GM23338 (cell line): ENCODE measurements around the gene KDM7A. TPM values are rescaled to one million over a fixed set of nuclear protein-coding genes. Genes with fewer than 3 reads are reported as not detected.

Experiments used
- ATAC-seq: fragments of 200-7000 bp; cut with Tn5 transposase; 3 replicates; pipeline ENCODE4 v1.9.1; 2020
- DNase-seq: peaks from one replicate; pipeline ENCODE4 v3.0.0-alpha.2; 2015; ENCODE audit warnings: low spot score
- H2AFZ ChIP-seq: fragments of 200-600 bp; sonication (generic); 2 replicates; pipeline ENCODE4 v1.8.0; 2016; ENCODE audit warnings: antibody characterized with exemption, mild to moderate bottlenecking, moderate library complexity
- H3F3A ChIP-seq: fragments of 200-600 bp; sonication (generic); replicated peaks from 2 replicates; pipeline ENCODE4 v1.8.0; 2017; ENCODE audit warnings: antibody characterized with exemption, mixed run types, low read depth
- H3K27ac ChIP-seq: fragments of 200-600 bp; sonication (generic); 2 replicates; pipeline ENCODE4 v1.6.1; 2016; ENCODE audit warnings: low read depth
- H3K27me3 ChIP-seq: fragments of 200-600 bp; sonication (generic); 2 replicates; pipeline ENCODE4 v1.8.0; 2016; ENCODE audit warnings: mild to moderate bottlenecking, mixed run types, moderate library complexity; ENCODE audit not compliant: insufficient read depth
- H3K36me3 ChIP-seq: fragments of 200-600 bp; sonication (generic); 2 replicates; pipeline ENCODE4 v1.8.0; 2016; ENCODE audit warnings: mild to moderate bottlenecking; ENCODE audit not compliant: insufficient read depth
- H3K4me1 ChIP-seq: fragments of 200-600 bp; sonication (generic); 2 replicates; pipeline ENCODE4 v1.8.0; 2016; ENCODE audit warnings: mild to moderate bottlenecking, moderate library complexity; ENCODE audit not compliant: insufficient read depth
- H3K4me2 ChIP-seq: fragments of 200-600 bp; sonication (generic); 2 replicates; pipeline ENCODE4 v1.7.1; 2017; ENCODE audit warnings: mixed run types
- H3K4me3 ChIP-seq: fragments of 200-600 bp; sonication (generic); 2 replicates; pipeline ENCODE4 v1.6.1; 2016; ENCODE audit warnings: mixed run types
- H3K79me2 ChIP-seq: fragments of 200-600 bp; sonication (generic); replicated peaks from 2 replicates; pipeline ENCODE4 v1.8.0; 2017; ENCODE audit warnings: mild to moderate bottlenecking; ENCODE audit not compliant: insufficient read depth
- H3K9me2 ChIP-seq: fragments of 200-600 bp; sonication (generic); 2 replicates; pipeline ENCODE4 v1.8.0; 2017; ENCODE audit not compliant: insufficient read depth
- H4K20me1 ChIP-seq: fragments of 200-600 bp; sonication (generic); replicated peaks from 2 replicates; pipeline ENCODE4 v1.8.0; 2017; ENCODE audit warnings: mild to moderate bottlenecking; ENCODE audit not compliant: insufficient read depth
- H3K27ac Mint-ChIP-seq: 2 replicates; pipeline ENCODE4 v1.8.0; 2020; ENCODE audit warnings: inconsistent platforms, mild to moderate bottlenecking, moderate library complexity, mixed read lengths
- H3K27me3 Mint-ChIP-seq: 3 replicates; pipeline ENCODE4 v1.8.0; 2022; ENCODE audit warnings: low read depth, mild to moderate bottlenecking, moderate library complexity, mixed read lengths, inconsistent platforms; ENCODE audit not compliant: insufficient read depth, poor library complexity
- H3K36me3 Mint-ChIP-seq: 3 replicates; pipeline ENCODE4 v1.8.0; 2021; ENCODE audit warnings: low read depth, mild to moderate bottlenecking, inconsistent platforms, moderate library complexity, mixed read lengths
- H3K4me1 Mint-ChIP-seq: 3 replicates; pipeline ENCODE4 v1.8.0; 2020; ENCODE audit warnings: mild to moderate bottlenecking, inconsistent platforms, mixed read lengths
- H3K4me3 Mint-ChIP-seq: 3 replicates; pipeline ENCODE4 v1.8.0; 2021; ENCODE audit warnings: moderate library complexity, mild to moderate bottlenecking, inconsistent platforms, mixed read lengths
- H3K9me3 Mint-ChIP-seq: 3 replicates; pipeline ENCODE4 v1.8.0; 2020; ENCODE audit warnings: moderate library complexity, mild to moderate bottlenecking, inconsistent platforms, mixed read lengths
- CREB1 ChIP-seq: fragments of 250-450 bp; sonication (Bioruptor Pico); IDR thresholded peaks from 2 replicates; pipeline ENCODE4 v1.5.0; 2020; ENCODE audit warnings: low read depth, mild to moderate bottlenecking, moderate library complexity
- EZH2 ChIP-seq: fragments of 200-600 bp; sonication (generic); IDR thresholded peaks from one replicate; pipeline ENCODE4 v1.8.0; 2017; ENCODE audit warnings: antibody characterized with exemption, mild to moderate bottlenecking, low read depth; ENCODE audit not compliant: unreplicated experiment
- EZH2phosphoT487 ChIP-seq: fragments of 200-600 bp; sonication (generic); IDR thresholded peaks from one replicate; pipeline ENCODE4 v1.8.1; 2018; ENCODE audit warnings: antibody characterized with exemption; ENCODE audit not compliant: unreplicated experiment
- JUNB ChIP-seq: IDR thresholded peaks from one replicate; pipeline ENCODE4 v1.6.1; 2016; ENCODE audit warnings: antibody characterized with exemption; ENCODE audit not compliant: unreplicated experiment
- NANOG ChIP-seq: IDR thresholded peaks from 2 replicates; pipeline ENCODE4 v1.6.1; 2016; ENCODE audit warnings: antibody characterized with exemption, borderline replicate concordance
- POLR2AphosphoS5 ChIP-seq: IDR thresholded peaks from 2 replicates; pipeline ENCODE4 v1.6.1; 2016; ENCODE audit warnings: antibody characterized with exemption, low read depth
- STAT1 ChIP-seq: IDR thresholded peaks from one replicate; pipeline ENCODE4 v1.6.1; 2016; ENCODE audit warnings: antibody characterized with exemption; ENCODE audit not compliant: unreplicated experiment
- ZNF331 ChIP-seq: fragments of 250-450 bp; sonication (Bioruptor Pico); IDR thresholded peaks from 2 replicates; pipeline ENCODE4 v1.5.0; 2020; ENCODE audit warnings: low read depth, mild to moderate bottlenecking, moderate library complexity
- polyA plus RNA-seq: library from polyadenylated mRNA; unstranded; fragments of >200 nt; fragmentation: Nextera tagmentation; extraction: Ambion mirVana; gene quantifications from 2 replicates; pipeline ENCODE4 v1.2.1, GENCODE V29; 2016
- total RNA-seq: library from RNA; depleted of rRNA; stranded (reverse); fragments of >200 nt; shearing (Covaris generic); gene quantifications from 2 replicates; pipeline ENCODE4 v1.2.3, GENCODE V29; 2014
- TF ChIP-seq, protein P1 (sequence below): IDR thresholded peaks from one replicate; pipeline ENCODE4 v1.6.1; 2018; ENCODE audit warnings: antibody characterized with exemption; ENCODE audit not compliant: unreplicated experiment
- TF ChIP-seq, protein P2 (sequence below): fragments of 250-450 bp; sonication (Bioruptor Pico); IDR thresholded peaks from 2 replicates; pipeline ENCODE4 v1.5.0; 2020; ENCODE audit warnings: mild to moderate bottlenecking, moderate library complexity

The KDM7A gene
- total and polyA plus RNA-seq, 2 experiments from 2014 or later: 2.3 to 10.8 TPM

DNA sequence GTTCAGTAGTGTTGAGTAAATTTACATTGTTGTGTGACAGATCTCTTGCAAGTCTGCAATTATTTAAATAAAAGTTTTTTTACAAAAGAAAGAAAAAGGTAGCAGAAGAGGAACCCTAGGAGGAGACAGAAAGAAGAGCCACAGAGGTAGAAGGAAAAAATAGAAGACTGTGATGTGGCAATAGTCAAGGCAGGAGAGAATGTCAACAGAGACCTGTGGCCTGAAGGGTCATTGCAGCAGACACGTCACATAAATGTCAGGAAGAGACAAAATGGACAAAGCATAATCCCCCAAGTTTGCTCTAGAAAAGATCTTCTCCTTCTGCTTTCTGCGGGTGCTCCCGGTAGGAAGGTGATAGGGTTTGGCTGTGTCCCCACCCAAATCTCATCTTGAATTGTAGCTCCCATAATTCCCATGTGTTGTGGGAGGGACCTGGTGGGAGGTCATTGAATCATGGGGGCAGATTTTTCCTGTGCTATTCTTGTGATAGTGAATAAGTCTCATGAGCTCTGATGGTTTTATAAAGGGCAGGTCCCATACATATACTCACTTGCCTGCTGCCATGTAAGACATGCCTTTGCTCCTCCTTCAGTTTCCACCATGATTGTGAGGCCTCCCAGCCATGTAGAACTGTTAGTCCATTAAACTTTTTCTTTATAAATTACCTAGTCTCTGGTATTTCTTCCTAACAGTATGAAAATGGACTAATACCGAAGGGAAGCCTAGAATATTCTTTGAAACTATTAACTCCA is 41.1 kb upstream of the KDM7A start:
- Histone ChIP-seq H3K27ac (no peak overlapping the region), H2AFZ (no peak overlapping the region), H3K36me3 (no peaks in the 10 kb centered on the region), H3F3A (no peaks in the 10 kb centered on the region), H3K79me2 (no peaks in the 10 kb centered on the region), H4K20me1 (no peaks in the 10 kb centered on the region), H3K9me2 (peaks cover 15% of the 10 kb centered on the region), H3K4me2 (no peak overlapping the region), H3K27me3 (no peaks in the 10 kb centered on the region), H3K4me1 (no peaks in the 10 kb centered on the region), H3K4me3 (no peak overlapping the region)
- TF ChIP-seq STAT1 (no peak), EZH2phosphoT487 (no peak), ZNF331 (CRISPR knock-in tag) (no peak), CREB1 (no peak), NANOG (no peak), JUNB (no peak), POLR2AphosphoS5 (no peak), EZH2 (no peak)
- TF ChIP-seq, protein P1, sequence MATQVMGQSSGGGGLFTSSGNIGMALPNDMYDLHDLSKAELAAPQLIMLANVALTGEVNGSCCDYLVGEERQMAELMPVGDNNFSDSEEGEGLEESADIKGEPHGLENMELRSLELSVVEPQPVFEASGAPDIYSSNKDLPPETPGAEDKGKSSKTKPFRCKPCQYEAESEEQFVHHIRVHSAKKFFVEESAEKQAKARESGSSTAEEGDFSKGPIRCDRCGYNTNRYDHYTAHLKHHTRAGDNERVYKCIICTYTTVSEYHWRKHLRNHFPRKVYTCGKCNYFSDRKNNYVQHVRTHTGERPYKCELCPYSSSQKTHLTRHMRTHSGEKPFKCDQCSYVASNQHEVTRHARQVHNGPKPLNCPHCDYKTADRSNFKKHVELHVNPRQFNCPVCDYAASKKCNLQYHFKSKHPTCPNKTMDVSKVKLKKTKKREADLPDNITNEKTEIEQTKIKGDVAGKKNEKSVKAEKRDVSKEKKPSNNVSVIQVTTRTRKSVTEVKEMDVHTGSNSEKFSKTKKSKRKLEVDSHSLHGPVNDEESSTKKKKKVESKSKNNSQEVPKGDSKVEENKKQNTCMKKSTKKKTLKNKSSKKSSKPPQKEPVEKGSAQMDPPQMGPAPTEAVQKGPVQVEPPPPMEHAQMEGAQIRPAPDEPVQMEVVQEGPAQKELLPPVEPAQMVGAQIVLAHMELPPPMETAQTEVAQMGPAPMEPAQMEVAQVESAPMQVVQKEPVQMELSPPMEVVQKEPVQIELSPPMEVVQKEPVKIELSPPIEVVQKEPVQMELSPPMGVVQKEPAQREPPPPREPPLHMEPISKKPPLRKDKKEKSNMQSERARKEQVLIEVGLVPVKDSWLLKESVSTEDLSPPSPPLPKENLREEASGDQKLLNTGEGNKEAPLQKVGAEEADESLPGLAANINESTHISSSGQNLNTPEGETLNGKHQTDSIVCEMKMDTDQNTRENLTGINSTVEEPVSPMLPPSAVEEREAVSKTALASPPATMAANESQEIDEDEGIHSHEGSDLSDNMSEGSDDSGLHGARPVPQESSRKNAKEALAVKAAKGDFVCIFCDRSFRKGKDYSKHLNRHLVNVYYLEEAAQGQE: no peak
- TF ChIP-seq, protein P2, sequence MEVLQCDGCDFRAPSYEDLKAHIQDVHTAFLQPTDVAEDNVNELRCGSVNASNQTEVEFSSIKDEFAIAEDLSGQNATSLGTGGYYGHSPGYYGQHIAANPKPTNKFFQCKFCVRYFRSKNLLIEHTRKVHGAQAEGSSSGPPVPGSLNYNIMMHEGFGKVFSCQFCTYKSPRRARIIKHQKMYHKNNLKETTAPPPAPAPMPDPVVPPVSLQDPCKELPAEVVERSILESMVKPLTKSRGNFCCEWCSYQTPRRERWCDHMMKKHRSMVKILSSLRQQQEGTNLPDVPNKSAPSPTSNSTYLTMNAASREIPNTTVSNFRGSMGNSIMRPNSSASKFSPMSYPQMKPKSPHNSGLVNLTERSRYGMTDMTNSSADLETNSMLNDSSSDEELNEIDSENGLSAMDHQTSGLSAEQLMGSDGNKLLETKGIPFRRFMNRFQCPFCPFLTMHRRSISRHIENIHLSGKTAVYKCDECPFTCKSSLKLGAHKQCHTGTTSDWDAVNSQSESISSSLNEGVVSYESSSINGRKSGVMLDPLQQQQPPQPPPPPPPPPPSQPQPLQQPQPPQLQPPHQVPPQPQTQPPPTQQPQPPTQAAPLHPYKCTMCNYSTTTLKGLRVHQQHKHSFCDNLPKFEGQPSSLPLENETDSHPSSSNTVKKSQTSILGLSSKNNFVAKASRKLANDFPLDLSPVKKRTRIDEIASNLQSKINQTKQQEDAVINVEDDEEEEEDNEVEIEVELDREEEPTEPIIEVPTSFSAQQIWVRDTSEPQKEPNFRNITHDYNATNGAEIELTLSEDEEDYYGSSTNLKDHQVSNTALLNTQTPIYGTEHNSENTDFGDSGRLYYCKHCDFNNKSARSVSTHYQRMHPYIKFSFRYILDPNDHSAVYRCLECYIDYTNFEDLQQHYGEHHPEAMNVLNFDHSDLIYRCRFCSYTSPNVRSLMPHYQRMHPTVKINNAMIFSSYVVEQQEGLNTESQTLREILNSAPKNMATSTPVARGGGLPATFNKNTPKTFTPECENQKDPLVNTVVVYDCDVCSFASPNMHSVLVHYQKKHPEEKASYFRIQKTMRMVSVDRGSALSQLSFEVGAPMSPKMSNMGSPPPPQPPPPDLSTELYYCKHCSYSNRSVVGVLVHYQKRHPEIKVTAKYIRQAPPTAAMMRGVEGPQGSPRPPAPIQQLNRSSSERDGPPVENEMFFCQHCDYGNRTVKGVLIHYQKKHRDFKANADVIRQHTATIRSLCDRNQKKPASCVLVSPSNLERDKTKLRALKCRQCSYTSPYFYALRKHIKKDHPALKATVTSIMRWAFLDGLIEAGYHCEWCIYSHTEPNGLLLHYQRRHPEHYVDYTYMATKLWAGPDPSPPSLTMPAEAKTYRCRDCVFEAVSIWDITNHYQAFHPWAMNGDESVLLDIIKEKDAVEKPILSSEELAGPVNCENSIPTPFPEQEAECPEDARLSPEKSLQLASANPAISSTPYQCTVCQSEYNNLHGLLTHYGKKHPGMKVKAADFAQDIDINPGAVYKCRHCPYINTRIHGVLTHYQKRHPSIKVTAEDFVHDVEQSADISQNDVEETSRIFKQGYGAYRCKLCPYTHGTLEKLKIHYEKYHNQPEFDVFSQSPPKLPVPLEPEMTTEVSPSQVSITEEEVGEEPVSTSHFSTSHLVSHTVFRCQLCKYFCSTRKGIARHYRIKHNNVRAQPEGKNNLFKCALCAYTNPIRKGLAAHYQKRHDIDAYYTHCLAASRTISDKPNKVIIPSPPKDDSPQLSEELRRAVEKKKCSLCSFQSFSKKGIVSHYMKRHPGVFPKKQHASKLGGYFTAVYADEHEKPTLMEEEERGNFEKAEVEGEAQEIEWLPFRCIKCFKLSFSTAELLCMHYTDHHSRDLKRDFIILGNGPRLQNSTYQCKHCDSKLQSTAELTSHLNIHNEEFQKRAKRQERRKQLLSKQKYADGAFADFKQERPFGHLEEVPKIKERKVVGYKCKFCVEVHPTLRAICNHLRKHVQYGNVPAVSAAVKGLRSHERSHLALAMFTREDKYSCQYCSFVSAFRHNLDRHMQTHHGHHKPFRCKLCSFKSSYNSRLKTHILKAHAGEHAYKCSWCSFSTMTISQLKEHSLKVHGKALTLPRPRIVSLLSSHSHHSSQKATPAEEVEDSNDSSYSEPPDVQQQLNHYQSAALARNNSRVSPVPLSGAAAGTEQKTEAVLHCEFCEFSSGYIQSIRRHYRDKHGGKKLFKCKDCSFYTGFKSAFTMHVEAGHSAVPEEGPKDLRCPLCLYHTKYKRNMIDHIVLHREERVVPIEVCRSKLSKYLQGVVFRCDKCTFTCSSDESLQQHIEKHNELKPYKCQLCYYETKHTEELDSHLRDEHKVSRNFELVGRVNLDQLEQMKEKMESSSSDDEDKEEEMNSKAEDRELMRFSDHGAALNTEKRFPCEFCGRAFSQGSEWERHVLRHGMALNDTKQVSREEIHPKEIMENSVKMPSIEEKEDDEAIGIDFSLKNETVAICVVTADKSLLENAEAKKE: no peak
- no peak overlapping the region for H3K4me3 Mint-ChIP-seq
- ATAC-seq (no peak), DNase-seq (no peak)
- peaks cover 2% of the 10 kb centered on the region; the same call in 1 of the 3 replicates for H3K4me1 Mint-ChIP-seq
- no peak overlapping the region for H3K27ac Mint-ChIP-seq
- H3K9me3 Mint-ChIP-seq: peaks cover 14% of the 10 kb centered on the region; the same call in 2 of the 3 replicates
- peaks cover 5% of the 10 kb centered on the region; the same call in 1 of the 3 replicates for H3K36me3 Mint-ChIP-seq
- H3K27me3 Mint-ChIP-seq: peaks cover 2% of the 10 kb centered on the region
